GM21619 (cell line): ENCODE measurements around the gene IQSEC3.
"Not testable (repeated sequence)": the region's sequence is repeated elsewhere in the genome, so short reads cannot be mapped to it uniquely, and the experiment has no call there.

Experiments
- ATAC-seq: cut with Tn5 transposase; IDR thresholded peaks from one replicate; pipeline ENCODE4 v1.9.1; 2021; ENCODE audit not compliant: unreplicated experiment

The IQSEC3 gene

DNA sequence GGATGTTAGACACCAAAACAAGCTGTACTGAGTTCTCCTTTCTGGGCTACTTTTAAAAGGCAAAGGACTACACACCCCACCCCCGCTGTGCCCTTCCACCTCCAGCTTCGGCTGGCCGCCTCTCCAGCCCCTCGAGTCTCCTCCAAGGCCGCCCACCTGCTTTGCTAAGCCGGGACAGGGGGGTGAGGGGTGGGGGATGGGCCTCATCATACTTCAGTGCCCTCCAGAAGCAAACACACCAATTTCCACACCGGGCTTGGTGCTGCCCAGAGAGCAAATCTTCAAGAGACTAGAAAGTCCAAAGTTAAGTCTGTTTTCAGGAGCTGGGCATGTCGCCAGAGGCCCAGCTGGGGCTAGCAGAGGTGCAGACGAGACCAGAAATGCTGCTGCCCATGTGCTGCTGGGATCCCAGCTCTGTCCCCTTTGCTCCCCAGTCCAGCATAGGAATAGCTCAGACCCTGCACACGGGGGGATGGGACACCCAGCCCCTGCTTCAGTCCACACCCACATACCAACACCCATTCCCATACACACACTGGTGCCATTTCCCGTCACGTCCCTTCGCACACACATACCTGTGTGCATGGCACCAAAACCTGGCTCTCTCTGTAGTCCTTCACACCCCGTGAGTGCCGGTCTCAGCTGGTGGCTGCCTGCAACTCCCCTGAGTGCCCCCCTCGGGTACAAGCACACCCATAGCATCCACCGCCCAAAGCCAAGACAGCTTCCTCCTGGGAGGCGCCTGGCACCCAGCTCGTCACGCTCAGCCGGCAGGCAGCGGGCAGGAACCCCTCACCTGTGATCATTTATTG is 146.4 kb downstream of the IQSEC3 start:
- ATAC-seq: no peak

DNA sequence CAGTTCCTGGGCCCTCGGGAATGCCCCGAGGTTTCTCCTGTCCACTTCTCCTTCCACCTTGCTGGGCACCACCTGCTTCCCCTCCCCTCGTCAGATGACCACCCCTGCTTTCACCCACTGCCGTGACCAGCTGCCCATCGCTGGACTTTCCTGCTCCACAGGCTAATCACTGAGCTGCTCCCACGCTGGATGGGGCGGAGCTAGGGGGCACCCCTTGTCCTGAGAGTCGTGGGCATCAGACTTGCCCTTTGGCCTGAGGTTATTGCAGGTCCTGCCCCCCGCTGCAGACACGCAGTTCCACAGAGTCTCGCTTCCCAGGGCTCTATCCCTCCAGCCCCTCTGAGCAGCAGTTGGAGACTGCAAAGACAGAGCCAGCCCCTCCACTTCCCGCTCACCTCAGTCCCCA is 147.0 kb downstream of the IQSEC3 start:
- ATAC-seq: no peak

DNA sequence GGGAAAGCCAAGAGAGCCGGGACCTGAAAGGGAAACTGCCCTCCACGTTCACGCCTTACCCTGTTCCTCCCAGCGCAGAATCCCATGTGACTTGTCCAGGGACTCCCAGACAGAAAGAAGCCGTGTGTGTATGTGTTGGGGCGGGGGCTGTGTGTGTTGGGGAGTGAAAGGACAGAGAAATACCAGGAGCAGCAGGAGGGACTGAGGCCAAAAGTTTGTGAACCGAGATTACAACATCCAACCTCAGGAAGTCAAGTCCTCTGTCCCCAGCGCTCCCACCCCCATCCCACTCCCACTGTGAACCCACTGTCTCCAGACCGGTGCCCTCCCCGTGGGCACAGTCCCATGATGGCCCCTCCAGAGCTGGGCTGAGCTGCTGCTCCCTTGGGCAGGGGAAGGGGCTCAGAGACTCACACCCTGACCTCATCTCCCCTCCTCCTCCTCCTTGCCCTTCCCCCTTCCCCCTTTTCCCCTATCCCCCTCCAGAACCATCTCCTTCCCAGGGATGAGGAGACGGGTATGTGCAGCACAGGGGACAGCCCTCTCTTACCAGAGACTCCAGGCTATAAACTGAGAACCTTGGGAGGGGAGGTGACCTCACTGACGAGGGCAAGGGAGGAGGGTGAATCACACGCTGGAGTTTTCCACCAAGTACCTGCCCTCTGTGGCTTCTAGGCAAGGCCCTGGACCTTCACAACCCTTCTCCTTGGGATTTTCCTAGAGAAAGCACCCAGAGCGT is 147.6 kb downstream of the IQSEC3 start, which contains the start of gene SLC6A12:
Gene SLC6A12, minus strand, starts transcription at position 155 of the 739 bp plus-strand sequence. CDS start 4,171 bp downstream, outside the sequence.
- no peak for ATAC-seq

DNA sequence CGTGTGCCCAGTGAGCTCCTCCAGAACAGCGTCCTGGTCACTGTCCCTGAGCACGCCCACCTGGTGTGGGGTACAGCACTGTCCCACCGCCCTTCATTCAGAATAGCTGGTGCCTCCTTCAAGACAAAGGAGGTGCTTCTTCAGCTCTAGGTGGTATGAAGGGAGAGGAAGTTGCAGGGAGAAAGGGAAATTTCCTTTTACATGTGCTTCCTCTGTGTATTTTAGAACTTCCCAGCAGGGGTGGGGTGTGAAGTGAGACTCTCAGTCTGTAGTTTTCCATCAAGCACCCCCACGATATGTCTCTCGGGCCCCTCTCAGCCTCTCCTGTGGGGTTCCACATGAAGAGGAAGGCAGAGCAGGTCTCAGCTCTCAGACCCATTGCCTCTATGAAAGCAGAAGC is 148.5 kb downstream of the IQSEC3 start:
- ATAC-seq: no peak

DNA sequence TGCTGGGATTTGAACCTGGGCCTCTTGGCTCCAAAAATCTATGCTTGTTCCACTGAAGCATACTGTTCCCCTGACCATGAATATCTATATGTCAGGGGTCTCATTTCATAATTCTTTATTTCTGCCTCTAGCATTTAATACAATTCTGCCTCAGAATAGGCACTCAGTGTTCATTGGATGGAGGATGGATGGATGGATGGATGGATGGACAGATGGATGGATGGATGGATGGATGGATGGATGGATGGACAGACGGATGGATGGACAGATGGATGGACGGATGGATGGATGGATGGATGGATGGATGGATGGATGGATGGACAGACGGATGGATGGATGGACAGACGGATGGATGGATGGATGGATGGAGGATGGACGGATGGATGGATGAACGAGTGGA is 150.5 kb downstream of the IQSEC3 start:
- not testable (repeated sequence) for ATAC-seq

DNA sequence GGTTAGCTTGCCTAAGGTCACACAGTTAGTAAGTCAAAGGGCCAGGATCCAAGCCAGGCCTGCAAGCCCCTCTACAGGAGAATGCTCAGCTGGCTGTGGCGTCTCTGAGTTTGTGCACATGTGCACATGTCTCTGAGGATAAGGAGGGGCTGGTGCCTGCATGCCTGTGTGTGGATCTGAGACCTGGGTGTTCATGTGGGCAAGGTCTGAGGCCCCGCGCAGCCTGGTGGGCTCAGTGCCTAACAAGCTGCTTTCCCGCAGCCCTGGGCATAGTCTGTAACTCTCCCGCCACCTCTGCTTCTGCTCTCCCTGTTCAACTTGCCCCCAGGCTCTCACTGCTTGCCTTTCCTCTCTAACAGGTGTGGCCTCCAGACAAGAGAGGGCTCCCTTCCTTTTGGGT is 151.7 kb downstream of the IQSEC3 start:
- no peak for ATAC-seq

DNA sequence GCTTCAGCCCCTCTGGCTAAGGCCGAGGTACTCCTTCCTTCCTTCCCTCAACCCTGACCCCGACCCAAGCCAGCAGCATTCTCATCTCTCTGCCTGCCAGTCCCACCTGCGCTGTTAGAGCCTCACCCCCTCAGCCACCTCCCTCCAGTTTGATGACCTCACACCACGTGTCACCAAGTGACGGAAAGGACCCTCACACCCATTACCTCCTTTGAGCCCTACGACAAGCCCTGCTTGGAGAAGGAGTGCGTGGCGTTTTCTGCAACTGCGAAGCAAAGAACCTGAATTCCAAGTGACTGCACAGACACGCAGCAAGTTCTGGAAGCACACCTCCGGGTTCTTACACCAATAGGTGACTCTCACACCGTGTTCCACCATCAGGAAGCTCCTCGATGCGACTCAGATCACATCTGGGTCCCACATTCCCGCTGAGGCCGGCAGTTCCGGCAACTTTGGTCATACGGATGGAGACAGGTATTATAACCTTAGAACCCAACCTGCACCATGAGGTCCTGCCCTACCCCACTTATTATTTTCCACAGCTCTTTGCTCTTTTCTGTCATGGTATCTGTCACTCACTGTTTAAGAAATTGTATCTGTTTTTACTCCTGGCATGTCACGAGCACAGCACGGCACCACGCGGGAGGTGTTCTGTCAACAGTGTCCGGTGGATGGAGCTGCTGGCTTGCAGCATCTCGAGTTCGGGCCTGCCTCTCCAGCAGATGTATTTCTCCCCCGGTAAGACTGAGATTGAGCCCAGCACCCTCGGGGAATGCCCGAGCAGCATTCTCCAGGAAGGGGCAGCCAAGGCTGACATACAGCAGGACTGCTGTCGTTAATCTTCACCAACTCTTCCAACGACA is 152.4 kb downstream of the IQSEC3 start:
- ATAC-seq: no peak

DNA sequence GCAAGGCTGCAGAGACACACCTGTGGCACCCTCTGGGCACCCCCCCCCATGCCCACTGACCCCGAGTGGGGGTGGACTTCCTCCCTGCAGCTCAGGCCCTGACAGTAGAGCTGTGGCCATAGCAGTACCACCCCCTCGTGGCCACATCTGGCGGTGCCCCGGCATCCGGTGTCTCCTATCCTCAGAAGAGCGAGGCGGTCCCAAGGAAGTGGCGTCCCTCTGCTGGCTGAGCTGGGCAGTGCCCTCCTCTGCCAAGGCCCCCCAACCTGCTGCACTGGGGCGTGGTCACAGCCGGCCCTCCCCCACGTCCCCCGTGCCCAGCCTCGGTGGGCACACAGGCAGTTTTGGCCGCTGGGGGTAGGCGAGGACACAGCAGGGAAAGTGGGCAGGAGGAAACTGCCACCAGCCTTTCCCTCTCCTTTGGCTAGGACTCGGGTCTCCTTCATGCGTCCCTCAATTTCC is 153.4 kb downstream of the IQSEC3 start:
- peak; percentile 72 for ATAC-seq

DNA sequence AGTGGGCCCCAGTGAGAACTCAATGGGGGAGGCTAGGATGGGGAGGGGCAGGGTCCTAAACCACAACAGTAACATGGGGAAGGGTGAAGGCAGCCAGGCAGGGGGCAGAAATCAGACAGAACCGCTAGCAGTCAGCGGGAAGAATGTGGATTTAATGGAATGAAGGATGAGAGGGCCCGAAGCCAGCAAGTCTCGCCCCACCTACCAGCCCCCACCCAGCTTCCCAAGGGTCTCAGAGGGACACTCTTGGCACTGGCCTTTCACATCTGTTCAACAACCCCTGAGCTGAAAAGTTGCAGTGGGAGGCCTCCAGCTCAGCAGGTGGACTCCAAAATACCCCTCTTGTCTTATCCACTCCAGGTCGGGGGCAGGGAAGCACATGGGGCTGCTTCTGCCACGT is 153.9 kb downstream of the IQSEC3 start:
- no peak for ATAC-seq

DNA sequence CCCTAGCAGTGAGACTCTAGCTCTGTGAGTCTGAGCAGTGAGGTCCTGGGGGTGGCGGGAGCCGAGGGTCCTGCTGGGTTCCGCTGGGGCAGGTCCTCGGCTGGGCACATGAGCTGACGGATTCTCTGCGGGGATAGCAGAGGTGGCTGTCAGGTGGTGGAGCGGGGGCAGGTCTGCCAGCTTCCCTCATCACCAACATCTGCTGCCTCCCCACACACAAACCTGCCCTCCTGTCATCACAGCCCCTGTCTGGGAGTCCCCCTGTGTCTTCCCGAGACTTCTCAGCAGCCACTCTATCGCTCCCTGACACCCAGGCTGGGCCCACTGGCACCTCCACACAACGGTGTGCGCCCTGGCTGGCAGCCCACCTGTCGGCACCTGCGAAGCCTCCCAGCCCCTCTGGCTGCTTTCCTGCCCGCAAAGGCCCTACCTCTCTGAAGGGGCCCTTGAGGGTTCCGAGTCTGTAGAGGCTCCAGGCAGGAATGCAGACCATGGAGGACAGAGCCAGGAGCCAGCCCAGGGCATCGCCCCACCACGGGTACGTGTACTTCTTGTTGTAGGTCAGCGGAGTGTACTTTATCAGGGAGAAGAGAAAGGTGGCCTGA is 154.5 kb downstream of the IQSEC3 start:
- no peak for ATAC-seq

DNA sequence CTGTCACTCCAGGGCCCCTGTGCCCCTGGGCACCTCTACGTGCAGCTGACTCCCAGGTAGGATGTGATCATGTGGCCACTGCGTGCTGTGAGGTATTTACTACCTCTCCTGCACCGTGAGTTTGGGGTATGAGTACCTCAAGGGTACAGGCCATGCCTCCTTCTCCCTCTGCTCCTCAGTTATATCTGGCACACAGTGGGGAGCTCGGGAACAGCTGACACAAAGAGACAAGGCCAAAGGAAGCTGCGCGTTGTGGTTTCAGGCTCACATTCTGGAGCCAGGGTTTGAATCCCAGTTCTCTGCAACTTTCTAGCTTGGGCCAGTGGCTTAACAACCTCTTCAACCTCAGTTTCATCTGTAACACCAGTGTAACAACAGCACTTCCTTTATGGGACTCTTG is 155.2 kb downstream of the IQSEC3 start:
- ATAC-seq: no peak

DNA sequence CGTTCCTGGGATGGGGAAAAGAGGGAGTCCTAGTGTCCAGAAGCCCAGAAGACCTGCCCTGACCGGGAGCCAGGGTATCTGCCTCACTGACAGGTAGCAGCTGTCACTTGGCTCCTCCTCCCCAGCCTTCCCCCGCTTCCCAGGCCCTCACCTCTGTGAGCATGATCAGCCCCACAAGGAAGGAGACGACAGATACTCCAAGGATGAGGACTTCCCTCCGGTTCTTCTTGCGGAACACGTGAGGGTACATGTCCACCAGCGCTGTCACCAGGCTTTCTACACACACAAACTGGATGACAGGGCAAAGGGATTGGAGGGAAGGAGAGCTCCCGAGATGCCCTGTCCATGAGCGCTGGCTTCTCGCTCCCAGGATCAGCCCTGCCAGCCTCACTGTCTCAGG is 157.3 kb downstream of the IQSEC3 start:
- no peak for ATAC-seq

DNA sequence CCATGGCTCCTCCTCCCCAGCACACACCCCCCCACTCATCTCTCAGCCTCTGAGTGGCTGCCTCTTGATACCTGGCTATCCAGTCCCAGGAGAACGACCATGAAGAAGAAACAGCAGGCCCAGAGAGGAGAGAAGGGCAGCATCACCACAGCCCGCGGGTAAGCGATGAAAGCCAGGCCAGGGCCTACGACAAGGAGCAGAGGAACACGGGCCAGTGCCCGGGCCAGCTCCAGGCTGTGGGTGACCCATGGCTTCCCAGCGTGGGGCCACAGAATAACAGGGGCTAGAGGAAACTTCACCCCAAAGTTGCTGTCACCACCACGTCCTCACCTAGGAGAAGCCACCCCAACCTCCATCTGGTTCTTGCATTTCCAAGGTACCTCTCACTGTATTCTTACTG is 157.8 kb downstream of the IQSEC3 start:
- ATAC-seq: no peak

DNA sequence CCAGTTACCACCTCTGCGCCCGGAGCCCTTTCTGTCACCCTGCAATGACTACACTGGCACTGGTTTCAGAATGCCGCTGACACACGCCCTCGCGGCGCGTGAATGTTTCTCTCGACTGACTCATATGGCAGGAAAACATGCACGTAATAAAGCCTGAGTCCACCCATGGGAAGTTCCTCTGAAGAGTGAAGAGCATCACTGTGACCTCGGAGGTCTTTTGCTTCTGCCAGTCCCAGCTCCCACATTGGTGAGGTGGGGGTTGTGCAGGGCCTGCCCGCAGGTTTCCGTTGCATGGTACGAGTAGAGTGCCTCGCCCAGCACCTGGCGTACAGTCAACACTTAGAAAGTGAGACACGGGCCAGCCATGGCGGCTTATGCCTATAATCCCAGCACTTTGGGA is 158.4 kb downstream of the IQSEC3 start:
- ATAC-seq: no peak

DNA sequence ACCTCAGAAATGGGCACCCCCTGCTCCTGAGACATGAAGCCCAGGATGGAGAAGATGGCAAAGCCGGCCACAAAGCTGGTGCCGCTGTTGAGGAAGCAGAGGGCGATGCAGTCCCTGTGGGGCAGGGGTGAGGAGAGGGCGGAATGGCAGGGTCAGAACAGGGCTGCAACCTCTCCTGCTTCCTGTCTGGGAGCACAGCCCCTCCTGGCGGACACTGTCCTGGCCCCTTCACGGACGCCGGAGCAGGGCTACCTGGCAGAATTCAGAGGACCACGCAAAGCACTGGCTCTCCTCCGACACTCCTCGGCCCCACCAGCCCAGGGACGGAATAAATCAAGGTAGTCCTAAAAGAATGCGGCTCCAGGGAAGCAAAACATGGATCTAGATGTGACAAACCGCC is 159.8 kb downstream of the IQSEC3 start:
- ATAC-seq: no peak

DNA sequence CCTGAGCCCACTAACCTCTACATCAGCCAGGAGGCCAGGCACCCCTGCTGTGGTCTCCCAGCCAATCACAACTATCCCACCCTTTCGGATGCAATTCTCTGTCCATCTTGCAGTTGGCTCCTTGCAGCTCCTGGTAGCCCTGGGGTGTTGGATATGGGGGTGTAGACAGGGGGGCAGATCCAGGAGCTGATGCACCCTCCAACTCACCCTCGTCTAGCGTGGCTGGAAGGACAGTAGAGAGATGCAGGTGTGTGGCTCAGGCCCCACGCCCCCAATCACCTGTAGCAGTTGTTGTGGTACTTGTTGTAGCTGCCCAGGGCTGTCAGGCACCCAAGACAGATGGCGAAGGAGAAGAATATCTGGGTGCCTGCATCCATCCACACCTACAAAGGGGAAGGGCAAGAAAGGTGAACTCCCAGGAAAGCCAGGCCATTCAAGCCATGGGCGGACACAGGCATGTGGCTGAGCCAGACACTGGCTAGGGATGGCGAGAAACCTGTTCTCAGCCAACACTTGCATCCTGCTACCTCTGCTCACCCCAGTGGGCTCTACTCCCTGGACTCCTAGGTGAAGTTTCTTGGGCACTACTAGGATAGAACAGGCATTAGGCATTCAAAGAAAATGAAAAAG is 160.8 kb downstream of the IQSEC3 start:
- ATAC-seq: no peak
